K562 (cell line): ENCODE data around the gene DGCR6L. TPM values are rescaled to one million over a fixed set of nuclear protein-coding genes. Genes with fewer than 3 reads are reported as not detected.
"Not testable (repeated sequence)": the region's sequence is repeated elsewhere in the genome, so short reads cannot be mapped to it uniquely, and the experiment has no call there.

Experiments used
- ATAC-seq: fragments of 200-7000 bp; cut with Tn5 transposase; 3 replicates; pipeline ENCODE4 v1.9.1; 2020; ENCODE audit warnings: moderate library complexity
- BruUV-seq: library from RNA; stranded (reverse); fragments of 400-500 nt; replicated peaks from 2 replicates; lab custom pipeline; 2021; lab: Mats Ljungman, UMichigan
- CTCF ChIA-PET: fragments of 300-600 bp; formaldehyde crosslinking; extraction: SDS; loops from one replicate; lab custom pipeline; 2021; ENCODE audit warnings: low intra/inter-chr PET ratio; lab: Yijun Ruan, JAX
- POLR2A ChIA-PET: fragments of 300-600, 350-650 bp; sonication (Branson Sonifier 250); formaldehyde crosslinking; extraction: SDS; loops from one replicate; lab custom pipeline; 2021; ENCODE audit warnings: antibody characterized with exemption, inconsistent platforms; lab: Yijun Ruan, JAX
- DNase-seq, 4 experiments: peaks; one replicate each; pipeline versions ENCODE4 v3.0.0 to v3.0.0-alpha.2; 2011 to 2018; ENCODE audit warnings: low spot score in 3 of 4, mixed read lengths in 3 of 4; ENCODE audit errors: extremely low read depth in 1 of 4
- FAIRE-seq: peaks from 2 replicates; lab custom pipeline; 2011; peaks lifted over from hg19 to GRCh38; lab: Jason Lieb, UNC
- H2AFZ ChIP-seq: 2 replicates; pipeline ENCODE4 v1.6.0; 2011; ENCODE audit warnings: low read depth, low read length, control low read depth, inconsistent platforms
- H3K27ac ChIP-seq: fragments of 200-600 bp; 3 replicates; pipeline ENCODE4 v1.8.0; 2011; ENCODE audit warnings: low read depth, mild to moderate bottlenecking, control low read depth, inconsistent platforms, low read length, moderate library complexity, mixed read lengths; ENCODE audit errors: extremely low read depth
- H3K27me3 ChIP-seq, 2 experiments: fragments of 300-600 bp in 1 of 2; 2 replicates in 1 of 2; 3 replicates in 1 of 2; pipeline versions ENCODE4 v1.6.0 to v1.8.0; 2011; ENCODE audit warnings: inconsistent platforms in 2 of 2, low read length in 2 of 2, mild to moderate bottlenecking in 1 of 2, mixed read lengths in 1 of 2, moderate library complexity in 1 of 2; ENCODE audit not compliant: control insufficient read depth in 2 of 2, insufficient read depth in 2 of 2
- H3K36me3 ChIP-seq: fragments of 300-600 bp; 3 replicates; pipeline ENCODE4 v1.8.0; 2011; ENCODE audit warnings: mild to moderate bottlenecking, low read length, inconsistent platforms; ENCODE audit not compliant: control insufficient read depth, insufficient read depth
- H3K4me1 ChIP-seq, 2 experiments: fragments of 200-600 bp in 1 of 2; replicated peaks in 1 of 2; 2 replicates in 1 of 2; 3 replicates in 1 of 2; pipeline versions ENCODE4 v1.5.1 to v1.8.0; 2011; ENCODE audit warnings: inconsistent platforms in 2 of 2, low read length in 2 of 2, mild to moderate bottlenecking in 1 of 2, mixed read lengths in 1 of 2, moderate library complexity in 1 of 2; ENCODE audit not compliant: control insufficient read depth in 2 of 2, insufficient read depth in 2 of 2
- H3K4me2 ChIP-seq: 2 replicates; pipeline ENCODE4 v1.6.1; 2011; ENCODE audit warnings: low read length, control low read depth, inconsistent platforms, mixed read lengths; ENCODE audit not compliant: insufficient read depth
- H3K4me3 ChIP-seq: fragments of 200-600 bp; sonication (generic), shearing (Covaris generic); 2 replicates; pipeline ENCODE4 v1.5.1; 2016; ENCODE audit warnings: control low read depth, inconsistent platforms
- H3K79me2 ChIP-seq: fragments of 200-600 bp; 3 replicates; pipeline ENCODE4 v1.8.0; 2011; ENCODE audit warnings: low read length, inconsistent platforms; ENCODE audit not compliant: control insufficient read depth, insufficient read depth
- H3K9ac ChIP-seq, 2 experiments: 2 replicates each; pipeline versions ENCODE4 v1.6.0 to v1.6.1; 2011; ENCODE audit warnings: low read depth in 2 of 2, low read length in 2 of 2, control low read depth in 1 of 2, inconsistent platforms in 1 of 2, mild to moderate bottlenecking in 1 of 2, mixed read lengths in 1 of 2; ENCODE audit not compliant: insufficient read depth in 1 of 2
- H3K9me1 ChIP-seq: one replicate; pipeline ENCODE4 v1.6.0; 2011; ENCODE audit warnings: inconsistent platforms, mild to moderate bottlenecking, low read length, moderate library complexity; ENCODE audit not compliant: control insufficient read depth, insufficient read depth
- H3K9me3 ChIP-seq: replicated peaks from 2 replicates; pipeline ENCODE4 v1.5.1; 2011; ENCODE audit warnings: low read depth, low read length, inconsistent platforms; ENCODE audit not compliant: control insufficient read depth, insufficient read depth
- H4K20me1 ChIP-seq: replicated peaks from 2 replicates; pipeline ENCODE4 v1.6.1; 2011; ENCODE audit warnings: low read length, inconsistent platforms, mixed read lengths; ENCODE audit not compliant: control insufficient read depth, insufficient read depth
- WGBS: fragments of 100-300 bp; shearing (Covaris generic); methylation state at CpG from one replicate; pipeline ENCODE4 v1.1.6; 2016; ENCODE audit warnings: low coverage, mixed read lengths; ENCODE audit not compliant: insufficient coverage; ENCODE audit errors: missing lambda C conversion rate; 5-methylcytosine and 5-hydroxymethylcytosine counted together
- in situ Hi-C: fragments of 300-500 bp; cut with MboI; formaldehyde crosslinking; loops from 4 replicates; pipeline ENCODE4 v1.15.0; 2018; ENCODE audit warnings: inconsistent platforms, mixed read lengths
- intact Hi-C: fragments of 100-400 bp; cut with micrococcal nuclease; formaldehyde crosslinking; loops from 2 replicates; pipeline ENCODE4 v1.14.2; 2022
- polyA plus RNA-seq, 8 experiments: library from polyadenylated mRNA; depleted of rRNA in 4 of 8; stranded (reverse) in 5 of 8; unstranded in 3 of 8; fragments of >200 nt; fragmentation: Nextera tagmentation in 2 of 8; fragmentation: Illumina TruSeq in 1 of 8; extraction: Ambion mirVana in 2 of 8; extraction: Trizol in 1 of 8; gene quantifications; 2 replicates each; pipeline versions ENCODE4 v1.2.1 to v1.2.3, GENCODE V29; 2011 to 2014; ENCODE audit warnings: inconsistent platforms in 1 of 8, missing spikeins in 1 of 8
- total RNA-seq, 7 experiments: library from RNA; depleted of rRNA in 6 of 7; stranded (reverse); fragments of >200 nt in 6 of 7; fragmentation: Illumina TruSeq in 2 of 7; extraction: Trizol in 2 of 7; gene quantifications; 2 replicates each; pipeline versions ENCODE4 v1.2.1 to v1.2.3, GENCODE V29; 2011 to 2021; ENCODE audit warnings: low replicate concordance in 1 of 7
- TF ChIP-seq, protein P1 (sequence below): fragments of 450-650 bp; IDR thresholded peaks from 2 replicates; pipeline ENCODE4 v1.6.1; 2017; ENCODE audit warnings: antibody characterized with exemption
- TF ChIP-seq, protein P2 (sequence below): fragments of 450-650 bp; conservative IDR thresholded peaks from 2 replicates; pipeline ENCODE4 v1.6.1; 2016; ENCODE audit warnings: missing genetic modification characterization, low read depth, mild to moderate bottlenecking, control low read depth, missing compliant biosample characterization

The DGCR6L gene
- total and polyA plus RNA-seq, 9 of the 15 experiments (the other 6 are each of a cell fraction or from before 2014, with no cell fraction given), result 3.6 to 151 (median 51.0) TPM

DNA sequence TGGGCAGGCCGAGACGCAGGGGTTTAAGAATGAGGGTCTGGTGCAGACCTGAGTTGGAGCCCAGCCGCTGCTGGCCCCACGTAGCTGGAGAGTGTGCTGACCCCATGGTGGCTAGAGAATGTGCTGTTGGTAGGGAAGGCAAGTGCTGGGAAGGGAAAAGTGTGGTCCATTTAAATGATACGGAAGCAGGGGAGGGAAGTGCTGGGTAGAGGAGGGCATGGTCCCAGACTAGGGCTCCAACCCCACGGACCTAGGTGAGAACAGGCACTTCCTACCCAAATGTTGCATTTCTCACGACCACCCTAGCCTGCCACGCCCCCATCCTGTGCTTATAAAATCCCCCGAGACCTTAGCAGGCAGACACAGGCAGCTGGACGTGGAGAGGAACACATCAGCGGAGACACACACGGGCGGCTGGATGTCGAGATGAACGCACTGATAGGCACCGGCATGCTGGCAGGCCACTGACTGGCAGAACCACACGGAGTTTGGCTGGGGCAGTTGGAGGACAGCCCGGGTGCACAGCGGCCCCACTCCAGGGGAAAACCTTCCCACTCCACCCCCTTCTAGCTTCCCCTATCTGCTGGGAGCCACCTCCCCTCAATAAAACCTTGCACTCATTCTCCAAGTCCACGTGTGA lies 33.0 kb downstream of the DGCR6L start:
- H3K36me3 ChIP-seq, H3K79me2 ChIP-seq, H2AFZ ChIP-seq, BruUV-seq, H3K27ac ChIP-seq, intact Hi-C loops, H3K9me1 ChIP-seq, H3K9ac ChIP-seq, ATAC-seq, H3K4me3 ChIP-seq, H3K4me2 ChIP-seq, DNase-seq, H3K9me3 ChIP-seq: not testable (repeated sequence)
- Histone ChIP-seq H4K20me1 (peaks cover 45% of the 10 kb centered on the region), H3K27me3 (peaks cover 28 to 69% of the 10 kb centered on the region in 2 experiments), H3K4me1 (peaks cover 0 to 30% of the 10 kb centered on the region in 2 experiments; a peak in 1 of 5 replicates)
- TF ChIP-seq, protein P1, sequence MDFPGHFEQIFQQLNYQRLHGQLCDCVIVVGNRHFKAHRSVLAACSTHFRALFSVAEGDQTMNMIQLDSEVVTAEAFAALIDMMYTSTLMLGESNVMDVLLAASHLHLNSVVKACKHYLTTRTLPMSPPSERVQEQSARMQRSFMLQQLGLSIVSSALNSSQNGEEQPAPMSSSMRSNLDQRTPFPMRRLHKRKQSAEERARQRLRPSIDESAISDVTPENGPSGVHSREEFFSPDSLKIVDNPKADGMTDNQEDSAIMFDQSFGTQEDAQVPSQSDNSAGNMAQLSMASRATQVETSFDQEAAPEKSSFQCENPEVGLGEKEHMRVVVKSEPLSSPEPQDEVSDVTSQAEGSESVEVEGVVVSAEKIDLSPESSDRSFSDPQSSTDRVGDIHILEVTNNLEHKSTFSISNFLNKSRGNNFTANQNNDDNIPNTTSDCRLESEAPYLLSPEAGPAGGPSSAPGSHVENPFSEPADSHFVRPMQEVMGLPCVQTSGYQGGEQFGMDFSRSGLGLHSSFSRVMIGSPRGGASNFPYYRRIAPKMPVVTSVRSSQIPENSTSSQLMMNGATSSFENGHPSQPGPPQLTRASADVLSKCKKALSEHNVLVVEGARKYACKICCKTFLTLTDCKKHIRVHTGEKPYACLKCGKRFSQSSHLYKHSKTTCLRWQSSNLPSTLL, result 0 out of 2 replicates have a peak, but pooled peaks have one; percentile 58
- TF ChIP-seq, protein P2, sequence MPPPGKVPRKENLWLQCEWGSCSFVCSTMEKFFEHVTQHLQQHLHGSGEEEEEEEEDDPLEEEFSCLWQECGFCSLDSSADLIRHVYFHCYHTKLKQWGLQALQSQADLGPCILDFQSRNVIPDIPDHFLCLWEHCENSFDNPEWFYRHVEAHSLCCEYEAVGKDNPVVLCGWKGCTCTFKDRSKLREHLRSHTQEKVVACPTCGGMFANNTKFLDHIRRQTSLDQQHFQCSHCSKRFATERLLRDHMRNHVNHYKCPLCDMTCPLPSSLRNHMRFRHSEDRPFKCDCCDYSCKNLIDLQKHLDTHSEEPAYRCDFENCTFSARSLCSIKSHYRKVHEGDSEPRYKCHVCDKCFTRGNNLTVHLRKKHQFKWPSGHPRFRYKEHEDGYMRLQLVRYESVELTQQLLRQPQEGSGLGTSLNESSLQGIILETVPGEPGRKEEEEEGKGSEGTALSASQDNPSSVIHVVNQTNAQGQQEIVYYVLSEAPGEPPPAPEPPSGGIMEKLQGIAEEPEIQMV (tag), result peak; percentile 79
- WGBS, result 2% methylated on average over 18 of the region's 20 CpGs
- ChIA-PET CTCF (interaction anchor here (0.6 to 4.8 kb wide), 2 partner anchors 130 to 1363 kb away, joined by 3 to 126 read pairs; no protein-coding TSS in a partner anchor), POLR2A (interaction anchor here (0.6 to 0.7 kb wide), 2 partner anchors 12 to 102 kb away, joined by 3 read pairs; no protein-coding TSS in a partner anchor)
- in situ Hi-C loops, result loop anchor here (5.0 kb wide), 1 partner anchor 1335 kb away; no protein-coding TSS in a partner anchor
- peak; percentile 15 for FAIRE-seq
